Eye (tissue), 1 donor: ENCODE measurements around the gene RPS3A.
"Not testable (repeated sequence)": the region's sequence is repeated elsewhere in the genome, so short reads cannot be mapped to it uniquely, and the experiment has no call there.

ENCODE experiments used
- DNase-seq: peaks from one replicate; pipeline ENCODE4 v3.0.0-alpha.2; 2015

RPS3A gene

DNA sequence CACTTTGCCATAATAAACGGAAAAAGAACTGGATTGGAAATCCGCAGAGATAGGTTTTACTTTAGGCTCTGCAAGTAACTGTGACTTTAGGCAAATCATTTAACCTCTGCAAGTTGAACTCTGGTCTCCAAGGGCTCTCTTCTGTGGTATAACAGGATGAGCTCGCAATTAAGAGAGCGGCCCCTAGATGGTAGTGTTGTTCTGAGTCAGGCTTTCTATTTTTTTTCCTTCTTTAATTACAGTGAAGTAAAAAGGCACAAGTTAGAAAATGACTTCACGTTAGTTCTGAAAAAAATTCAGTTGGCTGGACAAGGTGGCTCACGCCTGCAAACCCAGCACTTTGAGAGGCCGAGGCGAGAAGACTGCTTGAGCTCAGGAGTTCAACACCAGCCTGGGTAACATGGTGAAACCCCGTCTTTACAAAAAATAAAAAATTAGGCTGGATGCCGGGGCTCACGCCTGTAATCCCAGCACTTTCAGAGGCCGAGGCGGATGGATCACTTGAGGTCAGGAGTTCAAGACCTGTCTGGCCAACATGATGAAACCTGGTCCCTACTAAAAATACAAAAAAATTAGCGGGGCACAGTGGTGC, 18.0 kb downstream of the RPS3A start:
- peak; percentile 92 for DNase-seq

DNA sequence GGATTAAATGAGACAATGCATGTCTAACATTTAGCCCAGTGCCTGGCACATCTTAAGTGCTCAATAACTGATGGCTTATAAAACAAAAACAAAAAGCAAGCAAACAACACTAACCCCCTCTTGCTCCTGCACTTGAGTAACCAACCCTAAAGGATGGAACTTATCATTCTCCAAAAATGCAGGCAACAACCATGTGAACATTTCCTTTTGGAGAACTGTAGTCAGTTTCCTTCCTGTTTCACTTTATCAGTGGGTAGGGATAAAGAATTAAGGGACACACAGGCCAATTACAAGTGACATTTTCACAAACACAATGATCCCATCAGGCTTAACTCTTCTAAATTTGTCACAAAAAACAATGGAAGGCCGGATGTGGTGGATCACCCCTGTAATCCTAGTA, 30.4 kb downstream of the RPS3A start:
- DNase-seq = no peak

DNA sequence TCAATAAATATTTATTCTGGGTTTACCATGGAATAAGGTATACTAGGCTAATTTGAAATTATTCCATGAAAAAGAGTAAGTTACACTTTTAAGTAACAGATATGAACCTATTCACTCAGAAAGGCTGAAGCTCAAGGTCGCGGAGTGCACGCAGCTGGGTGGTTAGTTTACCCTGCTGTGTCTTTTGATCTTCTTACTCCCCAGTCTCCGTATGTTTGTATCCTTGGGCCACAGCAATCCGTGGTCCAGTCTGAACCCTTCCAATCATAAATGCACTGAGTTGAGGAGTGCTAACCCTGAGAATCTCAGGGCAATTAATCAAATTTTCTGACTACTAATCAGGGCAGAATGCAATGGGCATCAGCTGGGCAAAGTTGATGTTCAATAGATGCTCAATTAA, 33.9 kb downstream of the RPS3A start:
- DNase-seq = no peak

- DNase-seq = not testable (repeated sequence)
Measured at GRCh38 chr4:151136048-151136447, 36.6 kb downstream of the RPS3A start.

- DNase-seq = no peak
Measured at GRCh38 chr4:151139814-151140213, 40.4 kb downstream of the RPS3A start.

DNA sequence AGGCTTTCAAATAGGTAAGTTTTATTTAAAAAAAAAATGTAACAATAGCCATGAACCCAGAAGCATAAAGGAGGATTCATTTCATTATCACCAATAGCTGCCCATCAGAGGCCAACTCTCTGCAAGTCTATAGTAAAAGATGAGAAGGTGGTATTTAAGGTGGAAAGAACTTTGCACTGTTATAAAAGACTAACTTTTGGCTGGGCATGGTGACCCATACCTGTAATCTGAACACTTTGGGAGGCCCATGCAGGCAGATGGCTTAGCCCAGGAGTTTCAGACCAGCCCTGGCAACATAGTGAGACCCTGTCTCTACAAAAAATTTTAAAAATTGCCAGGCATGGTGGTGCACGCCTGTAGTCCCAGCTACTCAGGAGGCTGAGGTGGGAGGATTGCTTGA, 43.3 kb downstream of the RPS3A start:
- DNase-seq = no peak

GRCh38 chr4:151143162-151143561, 43.7 kb downstream of the RPS3A start:
- DNase-seq = no peak

DNA sequence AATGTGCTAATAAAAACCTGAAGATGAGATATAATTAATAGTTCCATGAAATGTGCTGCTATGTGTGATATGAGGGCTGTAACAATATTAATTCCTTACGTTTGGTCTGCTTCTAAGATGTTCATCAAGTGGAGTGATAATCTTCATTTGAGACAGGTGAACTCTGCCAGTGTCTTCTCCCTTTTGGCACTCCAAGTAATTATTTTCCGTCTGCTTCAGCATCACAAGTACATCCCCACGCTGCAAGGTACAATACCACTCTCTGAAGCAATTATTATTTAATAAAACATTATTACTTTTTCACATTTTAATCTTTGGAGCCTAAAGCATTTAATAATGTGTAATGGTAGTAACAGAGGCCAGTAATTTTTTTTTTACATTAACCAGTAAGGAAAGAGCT, 44.4 kb downstream of the RPS3A start:
- DNase-seq = no peak

DNA sequence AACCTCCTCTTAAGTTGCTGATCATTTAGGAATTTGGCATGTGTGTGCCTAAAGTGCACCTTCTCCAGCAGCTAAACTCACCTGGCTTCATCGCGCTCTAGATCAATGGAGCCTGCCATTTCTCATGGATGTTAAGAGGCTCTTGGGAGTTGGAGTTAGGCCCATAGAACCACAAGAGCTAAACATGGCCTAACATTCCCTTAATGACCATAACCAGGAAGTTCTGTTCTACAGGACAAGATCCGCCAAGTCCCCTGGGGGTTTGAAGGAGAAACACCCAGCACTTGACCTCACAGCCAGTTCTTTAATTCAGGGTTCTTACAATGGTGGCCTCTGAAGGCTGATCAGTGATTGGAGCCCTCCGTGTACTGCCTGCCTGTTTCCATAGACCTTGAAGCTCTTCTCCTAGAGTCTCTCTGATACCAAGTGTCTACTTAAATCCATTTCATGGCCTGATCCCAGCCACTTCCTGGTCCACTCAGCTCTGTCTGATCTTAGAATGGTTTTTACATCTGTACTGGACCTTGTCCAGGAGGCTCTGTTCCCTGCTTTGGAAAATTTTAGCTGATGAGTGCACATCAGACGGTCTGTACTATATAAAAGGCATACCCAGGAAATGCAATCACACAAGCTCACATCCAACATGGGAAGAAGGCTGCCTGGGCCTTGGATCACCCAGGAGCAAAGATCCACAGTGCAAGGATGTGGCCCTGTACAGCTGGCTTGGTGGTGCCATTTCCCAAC, 45.1 kb downstream of the RPS3A start:
- DNase-seq = no peak

GRCh38 chr4:151147000-151147399, 47.6 kb downstream of the RPS3A start:
- DNase-seq = no peak

GRCh38 chr4:151148261-151148660, 48.8 kb downstream of the RPS3A start:
- no peak for DNase-seq

- DNase-seq = no peak
Measured at GRCh38 chr4:151150821-151151580, 51.6 kb downstream of the RPS3A start.

- no peak for DNase-seq
Measured at GRCh38 chr4:151152028-151152427, 52.6 kb downstream of the RPS3A start.

DNA sequence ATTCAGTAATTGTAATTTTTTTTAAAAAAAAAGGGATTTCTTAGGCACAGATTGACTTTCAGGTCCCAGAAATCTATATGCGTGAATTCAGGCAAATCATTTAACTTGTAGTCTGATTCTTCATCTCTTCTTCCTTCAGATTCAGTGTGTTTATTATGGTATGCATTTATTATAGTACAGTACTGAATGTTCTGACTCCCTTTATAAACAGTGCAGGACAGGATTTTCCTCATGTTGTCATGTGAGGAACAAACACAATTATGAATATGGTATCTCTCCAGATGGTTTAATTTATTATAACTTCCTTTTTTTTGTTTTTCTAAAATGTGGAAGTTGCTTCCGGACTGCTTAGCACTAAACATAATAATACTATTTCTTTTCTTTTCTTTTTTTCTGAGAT, 54.2 kb downstream of the RPS3A start:
- peak; percentile 19 for DNase-seq
